Vagina (tissue), 2 donors: ENCODE results near the gene COL2A1. TPM values are rescaled to one million over a fixed set of nuclear protein-coding genes. Genes with fewer than 3 reads are reported as not detected.

Experiments used
- DNase-seq, 2 donors: peaks; one replicate each; pipeline ENCODE4 v3.0.0-alpha.2; 2017; ENCODE audit errors: extremely low spot score in 2 of 2
- H3K27ac ChIP-seq: fragments of 200-600 bp; sonication (generic); one replicate; pipeline ENCODE4 v1.5.1; 2019
- H3K27me3 ChIP-seq: fragments of 200-600 bp; sonication (generic); one replicate; pipeline ENCODE4 v1.5.1; 2019
- H3K36me3 ChIP-seq, 2 donors: fragments of 200-600 bp; sonication (generic); one replicate each; pipeline ENCODE4 v1.5.1; 2017 to 2019
- H3K4me1 ChIP-seq: fragments of 200-600 bp; sonication (generic); one replicate; pipeline ENCODE4 v1.5.1; 2019
- H3K4me3 ChIP-seq, 2 donors: fragments of 200-600 bp; sonication (generic); 1 replicate in 1 of 2; 2 replicates in 1 of 2; pipeline ENCODE4 v1.5.1; 2016 to 2019
- H3K9me3 ChIP-seq: fragments of 200-600 bp; sonication (generic); one replicate; pipeline ENCODE4 v1.5.1; 2019
- POLR2A ChIP-seq, 2 donors: fragments of 450-650 bp; IDR thresholded peaks; one replicate each; pipeline ENCODE4 v1.6.1; 2017; ENCODE audit warnings: antibody characterized with exemption in 2 of 2, mild to moderate bottlenecking in 2 of 2, moderate library complexity in 2 of 2
- POLR2AphosphoS5 ChIP-seq, 2 donors: sonication (generic); formaldehyde crosslinking; IDR thresholded peaks; one replicate each; pipeline ENCODE4 v1.9.0; 2017; ENCODE audit warnings: antibody characterized with exemption in 2 of 2, mild to moderate bottlenecking in 2 of 2, low read depth in 1 of 2; ENCODE audit not compliant: insufficient read depth in 1 of 2
- intact Hi-C: fragments of 100-400 bp; cut with DNase I; formaldehyde crosslinking; loops from one replicate; pipeline ENCODE4 v1.15.1; 2023
- total RNA-seq: library from RNA; depleted of rRNA; stranded (reverse); fragments of >200 nt; gene quantifications from one replicate; pipeline ENCODE4 v1.2.3, GENCODE V29; 2016
- TF ChIP-seq, protein P1 (sequence below), 3 experiments: fragments of 450-650 bp in 2 of 3; fragments of 200-600 bp in 1 of 3; sonication (generic) in 1 of 3; IDR thresholded peaks; one replicate each; pipeline ENCODE4 v1.5.1; 2017 to 2019; ENCODE audit warnings: antibody characterized with exemption in 3 of 3, mild to moderate bottlenecking in 2 of 3, moderate library complexity in 2 of 3

The COL2A1 gene
- total RNA-seq, 1 donor from 2014 or later: not detected

DNA sequence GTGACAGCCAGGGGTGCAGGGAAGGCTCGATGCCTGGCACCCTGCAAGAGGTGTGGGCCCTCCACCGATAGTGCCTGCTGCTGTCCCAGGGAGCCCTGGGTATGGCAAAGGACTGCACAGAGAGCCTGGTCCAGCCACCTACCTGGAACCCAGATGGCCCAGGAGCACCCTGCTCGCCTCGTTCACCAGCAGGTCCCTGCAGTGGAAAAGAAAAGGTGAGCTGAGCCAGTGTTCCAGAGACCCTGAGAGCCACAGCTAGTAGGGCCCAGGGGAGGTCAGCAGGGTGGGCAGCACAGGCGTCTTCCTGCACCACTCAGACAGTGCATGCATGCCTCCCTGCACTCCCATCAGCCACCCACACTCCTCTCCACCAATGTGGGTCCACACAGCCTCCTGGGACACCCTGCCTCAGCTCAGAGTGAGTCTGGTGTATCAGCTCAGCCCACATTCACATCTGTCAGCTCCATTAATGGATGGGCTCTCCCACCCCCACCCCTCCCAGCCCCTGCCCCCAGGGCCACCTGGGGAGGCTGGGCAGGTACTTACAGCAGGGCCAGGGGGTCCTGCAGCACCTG is 20.6 kb downstream of the COL2A1 start:
- Histone ChIP-seq H3K36me3 (no peaks in the 10 kb centered on the region), H3K27ac (no peak overlapping the region), H3K27me3 (no peaks in the 10 kb centered on the region), H3K9me3 (no peaks in the 10 kb centered on the region), H3K4me3 (no peak overlapping the region), H3K4me1 (no peaks in the 10 kb centered on the region)
- no peak for TF ChIP-seq POLR2A (IDR thresholded peaks at IDR 0.05)
- TF ChIP-seq, protein P1, sequence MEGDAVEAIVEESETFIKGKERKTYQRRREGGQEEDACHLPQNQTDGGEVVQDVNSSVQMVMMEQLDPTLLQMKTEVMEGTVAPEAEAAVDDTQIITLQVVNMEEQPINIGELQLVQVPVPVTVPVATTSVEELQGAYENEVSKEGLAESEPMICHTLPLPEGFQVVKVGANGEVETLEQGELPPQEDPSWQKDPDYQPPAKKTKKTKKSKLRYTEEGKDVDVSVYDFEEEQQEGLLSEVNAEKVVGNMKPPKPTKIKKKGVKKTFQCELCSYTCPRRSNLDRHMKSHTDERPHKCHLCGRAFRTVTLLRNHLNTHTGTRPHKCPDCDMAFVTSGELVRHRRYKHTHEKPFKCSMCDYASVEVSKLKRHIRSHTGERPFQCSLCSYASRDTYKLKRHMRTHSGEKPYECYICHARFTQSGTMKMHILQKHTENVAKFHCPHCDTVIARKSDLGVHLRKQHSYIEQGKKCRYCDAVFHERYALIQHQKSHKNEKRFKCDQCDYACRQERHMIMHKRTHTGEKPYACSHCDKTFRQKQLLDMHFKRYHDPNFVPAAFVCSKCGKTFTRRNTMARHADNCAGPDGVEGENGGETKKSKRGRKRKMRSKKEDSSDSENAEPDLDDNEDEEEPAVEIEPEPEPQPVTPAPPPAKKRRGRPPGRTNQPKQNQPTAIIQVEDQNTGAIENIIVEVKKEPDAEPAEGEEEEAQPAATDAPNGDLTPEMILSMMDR (IDR thresholded peaks at IDR 0.05): no peak
- no peak for TF ChIP-seq POLR2AphosphoS5 (IDR thresholded peaks at IDR 0.05; ENCODE audit: insufficient read depth in 1 of 2, low read depth in 1 of 2)
- DNase-seq: no peak
- intact Hi-C loops: no loop called here

DNA sequence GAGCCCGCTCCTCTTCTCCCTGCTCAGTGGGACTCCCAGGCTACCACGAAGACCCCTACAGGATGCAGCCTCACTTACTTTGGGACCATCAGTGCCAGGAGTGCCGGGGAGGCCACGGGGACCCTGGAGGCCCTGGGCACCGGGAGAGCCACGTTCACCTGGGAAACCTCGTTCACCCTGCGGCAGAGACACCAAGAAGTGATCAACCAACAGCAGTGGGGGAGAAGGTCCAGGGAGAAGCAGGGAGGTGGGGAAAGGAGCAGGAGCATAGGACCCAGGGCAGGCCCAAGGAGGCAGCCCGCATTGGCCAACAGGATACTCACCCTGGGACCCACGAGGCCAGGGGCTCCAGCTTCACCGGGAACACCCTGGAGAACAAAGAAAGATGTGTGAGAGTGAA is 21.5 kb downstream of the COL2A1 start:
- Histone ChIP-seq H3K4me1 (no peaks in the 10 kb centered on the region), H3K4me3 (no peak overlapping the region)

DNA sequence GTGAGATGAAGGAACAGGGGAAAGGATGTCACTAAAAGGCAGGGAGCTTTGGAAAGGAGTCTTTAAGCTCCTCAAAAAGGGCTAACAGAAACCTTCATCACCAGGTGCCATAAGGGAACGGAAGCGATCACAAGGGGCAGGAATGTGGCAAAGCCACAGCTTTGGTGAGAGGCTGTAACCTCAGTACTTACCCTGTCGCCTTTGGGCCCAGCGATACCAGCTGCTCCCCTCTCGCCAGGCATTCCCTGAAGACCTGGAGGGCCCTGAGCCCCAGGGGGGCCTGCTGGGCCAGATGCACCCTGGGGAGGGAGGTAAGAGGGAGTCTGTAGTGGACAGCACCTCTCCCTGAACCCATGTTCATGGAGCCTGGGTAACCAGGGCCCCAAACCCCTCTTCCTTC is 22.0 kb downstream of the COL2A1 start:
- DNase-seq: no peak
- no peak overlapping the region for H3K27ac ChIP-seq
- H3K9me3 ChIP-seq: no peaks in the 10 kb centered on the region
- H3K4me1 ChIP-seq: no peaks in the 10 kb centered on the region
- no peaks in the 10 kb centered on the region for H3K27me3 ChIP-seq
- H3K4me3 ChIP-seq: no peak overlapping the region
- H3K36me3 ChIP-seq: no peaks in the 10 kb centered on the region
- intact Hi-C loops: no loop called here
- TF ChIP-seq, protein P1 (IDR thresholded peaks at IDR 0.05): no peak
- TF ChIP-seq POLR2A (IDR thresholded peaks at IDR 0.05) (no peak), POLR2AphosphoS5 (IDR thresholded peaks at IDR 0.05; ENCODE audit: insufficient read depth in 1 of 2, low read depth in 1 of 2) (no peak)

More for the DNA sequence above, 21.5 kb downstream of the COL2A1 start:
- no peak for DNase-seq
- intact Hi-C loops: no loop called here
- Histone ChIP-seq H3K9me3 (no peaks in the 10 kb centered on the region), H3K36me3 (no peaks in the 10 kb centered on the region), H3K27me3 (no peaks in the 10 kb centered on the region), H3K27ac (no peak overlapping the region)
- TF ChIP-seq POLR2AphosphoS5 (IDR thresholded peaks at IDR 0.05; ENCODE audit: insufficient read depth in 1 of 2, low read depth in 1 of 2) (no peak), POLR2A (IDR thresholded peaks at IDR 0.05) (no peak)
- TF ChIP-seq, protein P1 (IDR thresholded peaks at IDR 0.05): no peak

DNA sequence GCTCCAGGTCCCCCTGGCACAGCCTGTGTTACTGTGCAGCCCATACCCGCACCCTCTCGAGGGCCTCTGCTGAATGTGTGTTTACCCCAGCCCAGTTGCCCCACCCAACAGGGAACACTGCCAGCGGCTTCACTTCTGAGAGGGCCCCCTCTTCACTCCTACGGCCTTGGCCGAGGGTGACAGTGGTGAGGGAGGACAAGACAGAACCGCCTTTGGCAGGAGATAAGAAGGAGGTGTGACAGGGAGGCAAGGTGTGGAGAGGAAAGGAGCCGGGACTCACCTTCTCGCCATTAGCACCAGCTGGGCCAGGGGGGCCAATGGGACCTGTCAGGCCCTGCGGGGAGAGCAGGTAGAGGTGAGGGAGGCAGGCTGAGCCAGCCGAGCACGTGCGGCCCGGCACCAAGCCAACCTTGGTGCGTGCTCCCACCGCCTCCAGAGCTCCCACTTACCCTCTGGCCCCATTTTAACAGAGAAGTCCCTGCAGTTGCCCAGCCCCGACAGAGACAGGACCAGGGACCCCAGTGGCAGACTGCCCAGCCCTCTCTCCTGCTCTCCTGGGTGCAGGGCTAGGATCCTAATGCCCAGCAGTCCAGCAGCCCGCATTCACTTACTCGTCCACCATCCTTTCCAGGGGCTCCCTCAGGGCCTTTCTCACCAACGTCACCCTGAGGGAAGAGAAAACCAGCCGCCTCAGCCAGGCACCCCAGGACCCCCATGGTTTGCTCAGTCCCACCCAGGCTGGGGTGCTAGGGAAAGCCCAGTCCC is 22.6 kb downstream of the COL2A1 start:
- Histone ChIP-seq H3K4me1 (no peaks in the 10 kb centered on the region), H3K4me3 (no peak overlapping the region)
- intact Hi-C loops: no loop called here

More for the DNA sequence above, 22.6 kb downstream of the COL2A1 start:
- Histone ChIP-seq H3K36me3 (no peaks in the 10 kb centered on the region), H3K27me3 (no peaks in the 10 kb centered on the region), H3K27ac (no peak overlapping the region), H3K9me3 (no peaks in the 10 kb centered on the region)
- DNase-seq: no peak
- TF ChIP-seq, protein P1 (IDR thresholded peaks at IDR 0.05): no peak
- TF ChIP-seq POLR2AphosphoS5 (IDR thresholded peaks at IDR 0.05; ENCODE audit: insufficient read depth in 1 of 2, low read depth in 1 of 2): no peak
- no peak for TF ChIP-seq POLR2A (IDR thresholded peaks at IDR 0.05)
